ENCODE results near the gene WNT2B. TPM values are rescaled to one million over a fixed set of nuclear protein-coding genes. Genes with fewer than 3 reads are reported as not detected.

Gene WNT2B
- total RNA-seq, 6 experiments from 2014 or later, result 0.20 to 0.68 (median 0.37) TPM

DNA sequence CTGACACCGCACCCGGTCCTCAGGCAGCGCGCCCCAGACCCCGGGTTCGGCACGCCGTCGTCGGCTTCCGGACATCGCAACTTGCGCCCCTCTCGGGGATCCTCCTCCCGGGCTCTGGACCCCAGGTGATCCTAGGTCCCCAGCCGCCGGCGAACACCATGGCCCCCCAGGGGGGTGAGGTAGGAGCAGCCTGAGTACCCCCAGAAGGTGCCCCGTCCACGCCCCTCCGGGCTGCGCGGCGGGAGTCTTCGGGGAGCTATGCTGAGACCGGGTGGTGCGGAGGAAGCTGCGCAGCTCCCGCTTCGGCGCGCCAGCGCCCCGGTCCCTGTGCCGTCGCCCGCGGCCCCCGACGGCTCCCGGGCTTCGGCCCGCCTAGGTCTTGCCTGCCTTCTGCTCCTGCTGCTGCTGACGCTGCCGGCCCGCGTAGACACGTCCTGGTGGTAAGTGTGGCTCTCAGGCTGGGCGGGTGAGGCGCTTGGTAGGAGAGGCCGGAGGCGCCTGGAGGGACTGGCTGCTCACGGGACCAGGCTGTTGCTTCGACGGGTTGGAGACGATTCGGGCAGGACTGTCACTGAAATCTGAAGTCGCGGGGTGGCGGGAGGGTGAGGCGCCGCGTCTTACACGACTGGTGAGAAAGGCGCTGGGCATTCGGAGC, 367 bp downstream of the WNT2B start:
- Histone ChIP-seq H3K4me3 (peak overlapping the region; percentile 24 to 44 (median 29)), H3K36me3 (no peaks in the 10 kb centered on the region), H3K4me1 (peaks cover 0 to 15% (median 4%) of the 10 kb centered on the region in 4 donors), H3K27ac (no peak overlapping the region), H3K27me3 (peaks cover 4 to 19% of the 10 kb centered on the region in 2 donors), H3K9me3 (no peaks in the 10 kb centered on the region)
- intact Hi-C loops (cut with DNase I), result loop anchor here in 1 of 2 donors (10.0 kb wide), 1 partner anchor 196 kb away; the partner anchor contains the start of gene RHOC
- ATAC-seq (peak; percentile 14 to 33 (median 22)), DNase-seq (no peak)
- TF ChIP-seq, protein P1, sequence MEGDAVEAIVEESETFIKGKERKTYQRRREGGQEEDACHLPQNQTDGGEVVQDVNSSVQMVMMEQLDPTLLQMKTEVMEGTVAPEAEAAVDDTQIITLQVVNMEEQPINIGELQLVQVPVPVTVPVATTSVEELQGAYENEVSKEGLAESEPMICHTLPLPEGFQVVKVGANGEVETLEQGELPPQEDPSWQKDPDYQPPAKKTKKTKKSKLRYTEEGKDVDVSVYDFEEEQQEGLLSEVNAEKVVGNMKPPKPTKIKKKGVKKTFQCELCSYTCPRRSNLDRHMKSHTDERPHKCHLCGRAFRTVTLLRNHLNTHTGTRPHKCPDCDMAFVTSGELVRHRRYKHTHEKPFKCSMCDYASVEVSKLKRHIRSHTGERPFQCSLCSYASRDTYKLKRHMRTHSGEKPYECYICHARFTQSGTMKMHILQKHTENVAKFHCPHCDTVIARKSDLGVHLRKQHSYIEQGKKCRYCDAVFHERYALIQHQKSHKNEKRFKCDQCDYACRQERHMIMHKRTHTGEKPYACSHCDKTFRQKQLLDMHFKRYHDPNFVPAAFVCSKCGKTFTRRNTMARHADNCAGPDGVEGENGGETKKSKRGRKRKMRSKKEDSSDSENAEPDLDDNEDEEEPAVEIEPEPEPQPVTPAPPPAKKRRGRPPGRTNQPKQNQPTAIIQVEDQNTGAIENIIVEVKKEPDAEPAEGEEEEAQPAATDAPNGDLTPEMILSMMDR (IDR thresholded peaks at IDR 0.05), result no peak
- TF ChIP-seq POLR2A (IDR thresholded peaks at IDR 0.05), result no peak
- WGBS (ENCODE audit: insufficient coverage, low coverage, low lambda C conversion rate, missing lambda C conversion rate), result 8% methylated on average over 9 of the region's 66 CpGs

DNA sequence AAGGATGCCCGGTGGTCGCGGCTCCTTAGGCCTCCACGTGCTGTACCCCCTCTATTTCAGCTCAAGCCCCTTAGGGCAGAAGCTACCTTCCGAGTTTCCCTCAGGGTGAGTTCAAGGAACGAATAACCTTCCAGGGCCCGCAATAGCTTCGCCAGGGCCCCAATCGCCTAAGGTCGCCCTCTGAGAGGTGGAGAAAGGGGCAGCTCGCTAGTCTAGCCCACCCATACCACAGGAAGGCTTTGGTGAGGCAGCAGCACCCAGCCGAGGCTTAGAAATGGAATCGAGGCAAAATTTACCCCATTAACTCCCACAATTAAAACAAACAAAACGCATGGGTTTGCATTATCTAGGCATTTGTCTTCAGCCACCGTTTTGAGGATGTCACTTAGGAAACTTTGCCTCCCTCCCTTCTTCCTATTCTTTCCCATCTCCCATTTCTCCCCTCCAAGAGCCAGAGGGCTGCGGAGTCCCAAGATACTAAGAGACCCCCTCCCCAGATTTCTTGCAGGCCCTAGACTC, 954 bp downstream of the WNT2B start:
- peaks cover 0 to 15% (median 4%) of the 10 kb centered on the region in 4 donors for H3K4me1 ChIP-seq
- DNase-seq (no peak), ATAC-seq (no peak)
- intact Hi-C loops (cut with DNase I), result loop anchor here in 1 of 2 donors (10.0 kb wide), 1 partner anchor 195 kb away; the partner anchor contains the start of gene RHOC
- peaks cover 4 to 19% of the 10 kb centered on the region in 2 donors for H3K27me3 ChIP-seq
- TF ChIP-seq, protein P1 (IDR thresholded peaks at IDR 0.05), result no peak
- TF ChIP-seq POLR2A (IDR thresholded peaks at IDR 0.05), result no peak
- WGBS (ENCODE audit: insufficient coverage, low coverage, low lambda C conversion rate, missing lambda C conversion rate), result 49% methylated on average over 9 of the region's 16 CpGs
- no peaks in the 10 kb centered on the region for H3K36me3 ChIP-seq
- H3K4me3 ChIP-seq, result no peak overlapping the region
- no peaks in the 10 kb centered on the region for H3K9me3 ChIP-seq
- H3K27ac ChIP-seq, result no peak overlapping the region

DNA sequence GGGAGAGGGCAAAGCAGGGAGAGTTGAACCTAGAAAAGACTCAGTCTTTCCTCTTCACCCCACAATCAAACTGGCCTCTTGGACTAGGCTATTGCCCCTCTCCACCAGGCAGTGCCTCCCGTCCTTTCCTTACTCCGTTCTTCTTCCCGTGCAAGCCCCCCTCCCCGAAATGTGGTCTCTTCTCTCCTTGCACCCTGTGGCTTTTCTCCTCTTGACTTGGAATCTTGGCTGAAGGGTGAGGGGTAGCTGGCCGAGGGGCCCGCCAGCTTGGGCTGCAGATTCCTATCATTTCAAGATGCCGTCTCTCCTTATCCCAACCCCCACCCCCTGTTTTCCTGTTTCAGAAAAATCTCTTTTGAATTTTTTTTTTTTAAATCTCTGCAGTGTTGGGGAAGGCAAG, 1.6 kb downstream of the WNT2B start:
- Histone ChIP-seq H3K27ac (no peak overlapping the region), H3K27me3 (peaks cover 4 to 19% of the 10 kb centered on the region in 2 donors)
- no peak for ATAC-seq

DNA sequence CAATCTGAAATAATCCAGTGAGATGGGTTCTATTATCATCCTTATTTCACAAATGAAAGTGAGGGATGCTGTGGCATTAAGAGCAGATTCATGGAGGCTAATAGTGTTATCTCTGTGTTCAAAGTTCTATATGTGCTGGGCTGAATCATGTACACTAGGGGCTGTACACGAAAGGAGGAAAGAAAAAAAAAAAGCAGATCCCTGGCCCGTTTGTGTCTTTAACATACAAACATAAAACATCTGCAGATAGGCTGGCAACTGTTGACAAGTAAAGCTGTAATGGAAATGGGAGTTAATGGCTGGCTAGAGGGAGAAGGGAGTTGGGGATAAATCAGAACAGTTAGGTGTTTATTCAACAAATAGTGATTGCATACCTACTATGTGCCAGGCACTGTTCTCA, 3.1 kb downstream of the WNT2B start:
- DNase-seq (no peak), ATAC-seq (no peak)
- TF ChIP-seq, protein P1 (IDR thresholded peaks at IDR 0.05), result no peak
- no peak for TF ChIP-seq POLR2A (IDR thresholded peaks at IDR 0.05)
- H3K4me3 ChIP-seq, result no peak overlapping the region
- H3K9me3 ChIP-seq, result no peaks in the 10 kb centered on the region
- H3K36me3 ChIP-seq, result no peaks in the 10 kb centered on the region
- peaks cover 4 to 19% of the 10 kb centered on the region in 2 donors for H3K27me3 ChIP-seq
- 34% methylated on average over 2 of the region's 2 CpGs for WGBS (ENCODE audit: insufficient coverage, low coverage, low lambda C conversion rate, missing lambda C conversion rate)
- intact Hi-C loops (cut with DNase I), result no loop called here
- H3K4me1 ChIP-seq, result peaks cover 0 to 15% (median 4%) of the 10 kb centered on the region in 4 donors
- H3K27ac ChIP-seq, result no peak overlapping the region

More for the DNA sequence above, 1.6 kb downstream of the WNT2B start:
- TF ChIP-seq, protein P1 (IDR thresholded peaks at IDR 0.05), result no peak
- no peak for TF ChIP-seq POLR2A (IDR thresholded peaks at IDR 0.05)
- no peak for DNase-seq
- H3K9me3 ChIP-seq, result no peaks in the 10 kb centered on the region
- 67% methylated on average over 7 of the region's 7 CpGs for WGBS (ENCODE audit: insufficient coverage, low coverage, low lambda C conversion rate, missing lambda C conversion rate)
- no peaks in the 10 kb centered on the region for H3K36me3 ChIP-seq
- no peak overlapping the region for H3K4me3 ChIP-seq
- H3K4me1 ChIP-seq, result peaks cover 0 to 15% (median 4%) of the 10 kb centered on the region in 4 donors
- intact Hi-C loops (cut with DNase I), result no loop called here
